WTC11 (cell line): Measurements from ENCODE around the gene PPP1R10. TPM values are rescaled to one million over a fixed set of nuclear protein-coding genes. Genes with fewer than 3 reads are reported as not detected.

ENCODE experiments used
- ATAC-seq: fragments of 200-7000 bp; cut with Tn5 transposase; 2 replicates; pipeline ENCODE4 v1.10.0; 2021; ENCODE audit warnings: mild to moderate bottlenecking, moderate library complexity
- CTCF ChIA-PET: fragments of 300-600 bp; sonication (Branson Sonifier 250); formaldehyde crosslinking; loops from one replicate; lab custom pipeline; 2021; ENCODE audit warnings: antibody characterized with exemption; lab: Charles Lee
- POLR2A ChIA-PET: fragments of 350-600 bp; sonication (Branson Sonifier 250); formaldehyde crosslinking; loops from one replicate; lab custom pipeline; 2021; ENCODE audit warnings: antibody characterized with exemption; lab: Charles Lee
- DNase-seq: peaks from one replicate; pipeline ENCODE4 v3.0.0; 2021; ENCODE audit warnings: low spot score
- H3K27ac Mint-ChIP-seq: 2 replicates; pipeline ENCODE4 v1.8.0; 2021; ENCODE audit warnings: mixed read lengths
- H3K27me3 Mint-ChIP-seq: 2 replicates; pipeline ENCODE4 v1.8.0; 2021; ENCODE audit warnings: low read depth, mild to moderate bottlenecking, moderate library complexity, mixed read lengths
- H3K36me3 Mint-ChIP-seq: 2 replicates; pipeline ENCODE4 v1.8.0; 2021; ENCODE audit warnings: mixed read lengths
- H3K4me1 Mint-ChIP-seq: 2 replicates; pipeline ENCODE4 v1.8.0; 2022; ENCODE audit warnings: mixed read lengths
- H3K4me3 Mint-ChIP-seq: 2 replicates; pipeline ENCODE4 v1.8.0; 2021; ENCODE audit warnings: mild to moderate bottlenecking, moderate library complexity, mixed read lengths
- H3K9me3 Mint-ChIP-seq: 2 replicates; pipeline ENCODE4 v1.8.0; 2021; ENCODE audit warnings: mixed read lengths
- CREB1 ChIP-seq: sonication (generic); formaldehyde crosslinking; IDR thresholded peaks from 2 replicates; pipeline ENCODE4 v1.8.0; 2023; ENCODE audit warnings: mild to moderate bottlenecking, missing genetic modification reagents
- EMX1 ChIP-seq: fragments of 250-450 bp; sonication (Bioruptor Pico); IDR thresholded peaks from 2 replicates; pipeline ENCODE4 v1.8.0; 2021; ENCODE audit warnings: mild to moderate bottlenecking
- ERG ChIP-seq: fragments of 250-450 bp; sonication (Bioruptor Pico); IDR thresholded peaks from 2 replicates; pipeline ENCODE4 v1.8.0; 2021; ENCODE audit warnings: mild to moderate bottlenecking
- MLX ChIP-seq: sonication (generic); formaldehyde crosslinking; IDR thresholded peaks from 2 replicates; pipeline ENCODE4 v1.8.1; 2023; ENCODE audit warnings: mild to moderate bottlenecking, missing genetic modification reagents, moderate library complexity
- NR1H2 ChIP-seq: sonication (generic); formaldehyde crosslinking; IDR thresholded peaks from 2 replicates; pipeline ENCODE4 v1.9.0; 2021; ENCODE audit warnings: mild to moderate bottlenecking, moderate library complexity, missing genetic modification reagents
- NR2C2 ChIP-seq: sonication (generic); formaldehyde crosslinking; IDR thresholded peaks from 2 replicates; pipeline ENCODE4 v1.8.0; 2022; ENCODE audit warnings: mild to moderate bottlenecking, missing genetic modification reagents
- RELA ChIP-seq: sonication (generic); formaldehyde crosslinking; IDR thresholded peaks from 2 replicates; pipeline ENCODE4 v1.8.1; 2022; ENCODE audit warnings: missing genetic modification reagents, mild to moderate bottlenecking, borderline replicate concordance
- SMAD3 ChIP-seq: sonication (generic); formaldehyde crosslinking; IDR thresholded peaks from 2 replicates; pipeline ENCODE4 v1.8.0; 2022; ENCODE audit warnings: missing genetic modification reagents, mild to moderate bottlenecking, borderline replicate concordance
- SOX15 ChIP-seq: fragments of 250-450 bp; sonication (Bioruptor Pico); IDR thresholded peaks from 2 replicates; pipeline ENCODE4 v1.9.0; 2021; ENCODE audit warnings: mild to moderate bottlenecking
- ZBTB43 ChIP-seq: sonication (generic); formaldehyde crosslinking; IDR thresholded peaks from 2 replicates; pipeline ENCODE4 v1.8.1; 2023; ENCODE audit warnings: mild to moderate bottlenecking, missing genetic modification reagents
- ZNF138 ChIP-seq: sonication (generic); formaldehyde crosslinking; conservative IDR thresholded peaks from 2 replicates; pipeline ENCODE4 v1.8.1; 2022; ENCODE audit warnings: mild to moderate bottlenecking, moderate library complexity, missing genetic modification reagents
- ZNF263 ChIP-seq: sonication (generic); formaldehyde crosslinking; IDR thresholded peaks from 2 replicates; pipeline ENCODE4 v1.8.1; 2022; ENCODE audit warnings: low read depth, mild to moderate bottlenecking, moderate library complexity, missing genetic modification reagents
- ZNF532 ChIP-seq: fragments of 250-450 bp; sonication (Bioruptor Pico); IDR thresholded peaks from 2 replicates; pipeline ENCODE4 v1.9.0; 2021; ENCODE audit warnings: mild to moderate bottlenecking, borderline replicate concordance
- ZNF671 ChIP-seq: fragments of 250-450 bp; sonication (Bioruptor Pico); IDR thresholded peaks from 2 replicates; pipeline ENCODE4 v1.8.0; 2021; ENCODE audit warnings: mild to moderate bottlenecking
- total RNA-seq: library from RNA; stranded (reverse); gene quantifications from 3 replicates; pipeline ENCODE4 v1.2.3, GENCODE V29; 2021

The PPP1R10 gene
- total RNA-seq, 1 experiment from 2014 or later, result 83.1 TPM

GRCh38 chr6:30612213-30612612 lies 4.8 kb downstream of the PPP1R10 start:
- Mint-ChIP-seq H3K27me3 (no peaks in the 10 kb centered on the region), H3K4me1 (peaks cover 33% of the 10 kb centered on the region), H3K27ac (peak overlapping the region; percentile 10), H3K9me3 (no peaks in the 10 kb centered on the region), H3K4me3 (no peak overlapping the region), H3K36me3 (peaks cover 71% of the 10 kb centered on the region)
- TF ChIP-seq EMX1 (CRISPR knock-in tag) (0 out of 2 replicates have a peak, but pooled peaks have one; percentile 3), RELA (CRISPR knock-in tag) (no peak), ZNF671 (CRISPR knock-in tag) (0 out of 2 replicates have a peak, but pooled peaks have one; percentile 43)
- DNase-seq (no peak), ATAC-seq (no peak)
- POLR2A ChIA-PET, result interaction anchor here (1.1 to 3.2 kb wide), 5 partner anchors 11 to 60 kb away, joined by 4 to 33 read pairs (median 6); partner anchors contain the start of genes ABCF1 and DHX16
- CTCF ChIA-PET, result interaction anchor here (0.7 to 4.1 kb wide), 10 partner anchors 14 to 159 kb away, joined by 3 to 15 read pairs (median 6); partner anchors contain the start of genes DHX16 and MDC1

- Mint-ChIP-seq H3K4me1 (peaks cover 33% of the 10 kb centered on the region), H3K27me3 (no peaks in the 10 kb centered on the region), H3K9me3 (no peaks in the 10 kb centered on the region), H3K36me3 (peaks cover 71% of the 10 kb centered on the region), H3K27ac (peak overlapping the region; percentile 10), H3K4me3 (no peak overlapping the region)
- ATAC-seq (no peak), DNase-seq (no peak)
- ChIA-PET POLR2A (interaction anchor here (1.1 to 1.6 kb wide), 3 partner anchors 11 to 41 kb away, joined by 4 to 8 read pairs (median 6); partner anchors contain the start of gene ABCF1), CTCF (interaction anchor here (0.9 to 2.6 kb wide), 6 partner anchors 15 to 158 kb away, joined by 3 to 13 read pairs (median 7); partner anchors contain the start of genes DHX16 and MDC1)
- TF ChIP-seq ZNF138 (no peak), EMX1 (CRISPR knock-in tag) (0 out of 2 replicates have a peak, but pooled peaks have one; percentile 27)
Measured at GRCh38 chr6:30611856-30612194, 5.2 kb downstream of the PPP1R10 start.

GRCh38 chr6:30611150-30611855 lies 5.7 kb downstream of the PPP1R10 start:
- Mint-ChIP-seq H3K9me3 (no peaks in the 10 kb centered on the region), H3K4me1 (peaks cover 33% of the 10 kb centered on the region), H3K27me3 (no peaks in the 10 kb centered on the region), H3K27ac (peak overlapping the region; percentile 17), H3K4me3 (no peak overlapping the region), H3K36me3 (peaks cover 71% of the 10 kb centered on the region)
- TF ChIP-seq ZBTB43 (CRISPR knock-in tag) (no peak), NR2C2 (CRISPR knock-in tag) (no peak), SOX15 (CRISPR knock-in tag) (no peak), MLX (CRISPR knock-in tag) (no peak), ERG (CRISPR knock-in tag) (no peak), SMAD3 (CRISPR knock-in tag) (no peak), ZNF263 (CRISPR knock-in tag) (no peak), CREB1 (CRISPR knock-in tag) (no peak)
- CTCF ChIA-PET, result interaction anchor here (1.0 to 2.6 kb wide), 4 partner anchors 13 to 127 kb away, joined by 3 to 13 read pairs (median 4); no protein-coding TSS in a partner anchor
- POLR2A ChIA-PET, result interaction anchor here (1.2 to 1.4 kb wide), 3 partner anchors 11 to 76 kb away, joined by 3 to 6 read pairs (median 5); no protein-coding TSS in a partner anchor
- DNase-seq (no peak), ATAC-seq (no peak)

GRCh38 chr6:30610065-30610464 lies 7.0 kb downstream of the PPP1R10 start:
- no peaks in the 10 kb centered on the region for H3K9me3 Mint-ChIP-seq
- H3K36me3 Mint-ChIP-seq, result peaks cover 71% of the 10 kb centered on the region
- H3K27ac Mint-ChIP-seq, result 0 out of 2 replicates have a peak overlapping the region, but pooled peaks have one; percentile 15
- ChIA-PET CTCF (interaction anchor here (1.0 to 1.4 kb wide), 2 partner anchors 12 to 121 kb away, joined by 4 read pairs; no protein-coding TSS in a partner anchor), POLR2A (interaction anchor here (1.2 to 1.4 kb wide), 3 partner anchors 10 to 77 kb away, joined by 3 to 6 read pairs (median 5); no protein-coding TSS in a partner anchor)
- no peaks in the 10 kb centered on the region for H3K27me3 Mint-ChIP-seq
- no peak overlapping the region for H3K4me3 Mint-ChIP-seq
- TF ChIP-seq ERG (CRISPR knock-in tag), result 0 out of 2 replicates have a peak, but pooled peaks have one; percentile 9
- TF ChIP-seq ZNF532 (CRISPR knock-in tag), result 0 out of 2 replicates have a peak, but pooled peaks have one; percentile 16
- TF ChIP-seq NR1H2 (CRISPR knock-in tag), result no peak
- no peak for TF ChIP-seq ZBTB43 (CRISPR knock-in tag)
- ATAC-seq, result no peak
- H3K4me1 Mint-ChIP-seq, result peaks cover 31% of the 10 kb centered on the region
- DNase-seq, result no peak
